ENCODE measurements around the gene RHOBTB1.
A peak's percentile ranks its signal among the peaks of the same experiment; 100 is the strongest.

DNA sequence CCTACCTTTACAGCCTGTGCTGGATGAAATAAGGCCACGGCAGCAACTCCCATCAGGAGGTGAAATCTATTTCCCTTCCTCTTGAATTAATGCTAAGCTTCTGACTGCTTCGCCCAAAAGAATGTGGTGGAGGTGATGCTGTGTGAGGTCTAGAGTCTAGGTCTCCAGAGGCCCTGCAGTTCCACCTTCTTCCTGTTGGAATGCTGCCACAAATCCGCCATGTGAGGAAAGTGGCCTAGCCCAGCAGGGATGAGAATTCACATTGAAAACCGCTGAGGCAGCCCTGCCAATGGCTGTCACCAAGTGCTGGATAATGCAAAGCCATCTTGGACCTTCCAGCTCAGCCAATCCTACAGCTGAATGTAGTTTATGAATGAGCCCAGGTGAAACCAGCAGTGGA lies 28.0 kb downstream of the RHOBTB1 start:
- no peak for TF ChIP-seq POLR2A (IDR thresholded peaks at IDR 0.05)
- TF ChIP-seq, protein P1, sequence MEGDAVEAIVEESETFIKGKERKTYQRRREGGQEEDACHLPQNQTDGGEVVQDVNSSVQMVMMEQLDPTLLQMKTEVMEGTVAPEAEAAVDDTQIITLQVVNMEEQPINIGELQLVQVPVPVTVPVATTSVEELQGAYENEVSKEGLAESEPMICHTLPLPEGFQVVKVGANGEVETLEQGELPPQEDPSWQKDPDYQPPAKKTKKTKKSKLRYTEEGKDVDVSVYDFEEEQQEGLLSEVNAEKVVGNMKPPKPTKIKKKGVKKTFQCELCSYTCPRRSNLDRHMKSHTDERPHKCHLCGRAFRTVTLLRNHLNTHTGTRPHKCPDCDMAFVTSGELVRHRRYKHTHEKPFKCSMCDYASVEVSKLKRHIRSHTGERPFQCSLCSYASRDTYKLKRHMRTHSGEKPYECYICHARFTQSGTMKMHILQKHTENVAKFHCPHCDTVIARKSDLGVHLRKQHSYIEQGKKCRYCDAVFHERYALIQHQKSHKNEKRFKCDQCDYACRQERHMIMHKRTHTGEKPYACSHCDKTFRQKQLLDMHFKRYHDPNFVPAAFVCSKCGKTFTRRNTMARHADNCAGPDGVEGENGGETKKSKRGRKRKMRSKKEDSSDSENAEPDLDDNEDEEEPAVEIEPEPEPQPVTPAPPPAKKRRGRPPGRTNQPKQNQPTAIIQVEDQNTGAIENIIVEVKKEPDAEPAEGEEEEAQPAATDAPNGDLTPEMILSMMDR (IDR thresholded peaks at IDR 0.05 in 4 of 5, conservative IDR thresholded peaks at IDR 0.05 in 1 of 5): peak in 1 of 5 experiments; percentile 17
